HG02610 (cell line): ENCODE data around the gene SLC16A9.
A peak's percentile ranks its signal among the peaks of the same experiment; 100 is the strongest.

Experiments used
- ATAC-seq: cut with Tn5 transposase; IDR thresholded peaks from one replicate; pipeline ENCODE4 v1.9.1; 2021; ENCODE audit warnings: mild to moderate bottlenecking, moderate library complexity; ENCODE audit not compliant: unreplicated experiment

Gene SLC16A9

DNA sequence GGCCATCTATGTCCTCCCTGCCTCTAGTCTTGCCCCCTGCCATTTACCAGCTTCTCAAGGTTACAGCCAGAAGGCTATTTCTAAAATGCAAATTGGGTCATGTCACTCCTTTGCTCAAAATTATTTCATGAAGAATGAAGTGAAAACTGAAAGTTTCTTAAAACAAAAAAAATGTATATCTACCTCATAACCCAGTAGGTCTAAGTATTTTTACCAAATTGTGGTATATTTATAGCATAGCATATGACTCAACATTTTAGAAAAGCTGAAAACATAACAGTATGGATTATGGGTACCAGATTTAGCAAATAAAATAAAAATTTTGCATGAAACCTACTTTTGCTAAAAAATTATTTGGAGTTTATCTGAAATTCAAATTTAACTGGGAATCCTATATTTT is 78.4 kb downstream of the SLC16A9 start:
- ATAC-seq: no peak

DNA sequence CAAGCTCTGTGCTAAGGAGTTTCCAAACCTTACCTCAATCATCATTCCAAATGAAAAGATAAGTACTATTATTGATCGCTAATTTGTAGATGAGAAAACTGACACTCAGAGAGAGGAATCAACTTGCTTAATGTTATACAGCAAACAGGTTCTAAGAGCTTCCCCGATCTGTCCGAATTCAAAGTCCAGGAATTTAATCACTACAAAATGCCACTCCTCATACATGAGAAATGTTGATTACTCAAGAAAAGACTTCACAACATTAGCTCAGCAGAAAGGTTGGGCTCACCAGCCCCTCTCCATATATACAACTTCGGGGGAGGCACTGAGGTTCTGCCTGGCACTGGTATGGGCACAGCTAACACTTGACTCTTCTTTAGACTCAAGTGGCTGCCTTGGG is 80.7 kb downstream of the SLC16A9 start:
- no peak for ATAC-seq

DNA sequence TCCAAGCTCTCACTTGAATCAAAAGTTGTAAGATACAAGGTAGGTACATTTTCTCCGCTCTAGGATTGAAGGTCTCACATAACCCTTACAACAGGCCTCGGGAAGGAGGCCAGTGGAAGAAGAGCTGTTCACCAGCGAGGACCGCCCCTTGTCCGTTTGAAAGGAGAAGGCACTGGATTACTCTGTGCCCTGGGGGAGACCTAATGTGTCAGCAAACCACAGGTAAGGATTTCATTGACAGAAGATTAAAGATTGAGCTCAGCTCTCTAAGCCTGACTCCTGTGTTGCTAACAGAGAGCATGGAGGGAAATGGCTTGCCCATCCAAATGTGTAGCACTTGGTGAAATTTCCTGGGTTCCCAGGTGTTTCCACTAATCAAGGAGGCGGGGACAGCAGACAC is 81.2 kb downstream of the SLC16A9 start:
- no peak for ATAC-seq

DNA sequence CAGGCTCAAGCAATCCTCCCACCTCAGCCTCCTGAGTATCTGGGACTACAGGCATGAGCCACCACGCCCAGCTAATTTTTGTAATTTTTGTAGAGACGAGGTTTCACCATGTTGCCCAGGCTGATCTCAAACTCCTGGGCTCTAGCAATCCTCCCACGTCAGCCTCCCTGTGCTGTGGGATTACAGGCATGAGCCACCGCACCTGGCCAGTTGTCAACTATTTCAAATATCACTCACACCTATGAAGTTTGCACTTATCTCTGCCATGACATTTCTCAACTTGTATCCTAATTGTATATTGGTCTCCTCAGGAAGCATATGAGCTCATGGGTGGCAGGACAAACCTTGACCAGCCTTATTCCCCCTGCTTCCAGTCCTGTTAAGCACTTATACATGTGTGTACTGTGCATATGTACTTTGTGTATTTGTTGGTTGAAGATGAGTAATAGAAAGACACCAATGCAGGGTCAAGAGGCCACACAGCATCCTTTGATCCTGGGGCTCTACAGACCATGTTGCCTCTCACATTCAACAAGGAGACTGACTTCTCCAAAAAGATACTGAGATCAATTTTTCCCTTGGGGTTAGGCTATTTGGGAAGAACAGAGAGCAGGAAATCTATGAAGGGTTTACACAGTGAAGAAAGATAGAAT is 82.2 kb downstream of the SLC16A9 start:
- no peak for ATAC-seq

DNA sequence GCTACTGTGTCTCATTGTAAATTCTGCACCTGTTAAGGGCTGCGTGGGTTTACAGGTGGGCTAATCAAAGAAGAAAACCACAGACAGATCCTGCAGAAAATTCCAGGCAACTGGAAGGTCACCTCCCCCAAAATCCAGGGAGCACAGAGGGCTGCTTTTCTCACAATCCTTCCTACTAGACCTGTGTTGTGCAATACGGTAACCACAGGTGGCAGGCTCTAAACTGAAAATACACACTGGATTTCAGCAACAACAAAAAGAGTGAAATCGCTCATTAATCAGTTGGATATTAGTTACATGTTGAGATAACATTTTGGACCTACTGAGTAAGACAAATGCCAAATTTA is 83.2 kb downstream of the SLC16A9 start:
- no peak for ATAC-seq

DNA sequence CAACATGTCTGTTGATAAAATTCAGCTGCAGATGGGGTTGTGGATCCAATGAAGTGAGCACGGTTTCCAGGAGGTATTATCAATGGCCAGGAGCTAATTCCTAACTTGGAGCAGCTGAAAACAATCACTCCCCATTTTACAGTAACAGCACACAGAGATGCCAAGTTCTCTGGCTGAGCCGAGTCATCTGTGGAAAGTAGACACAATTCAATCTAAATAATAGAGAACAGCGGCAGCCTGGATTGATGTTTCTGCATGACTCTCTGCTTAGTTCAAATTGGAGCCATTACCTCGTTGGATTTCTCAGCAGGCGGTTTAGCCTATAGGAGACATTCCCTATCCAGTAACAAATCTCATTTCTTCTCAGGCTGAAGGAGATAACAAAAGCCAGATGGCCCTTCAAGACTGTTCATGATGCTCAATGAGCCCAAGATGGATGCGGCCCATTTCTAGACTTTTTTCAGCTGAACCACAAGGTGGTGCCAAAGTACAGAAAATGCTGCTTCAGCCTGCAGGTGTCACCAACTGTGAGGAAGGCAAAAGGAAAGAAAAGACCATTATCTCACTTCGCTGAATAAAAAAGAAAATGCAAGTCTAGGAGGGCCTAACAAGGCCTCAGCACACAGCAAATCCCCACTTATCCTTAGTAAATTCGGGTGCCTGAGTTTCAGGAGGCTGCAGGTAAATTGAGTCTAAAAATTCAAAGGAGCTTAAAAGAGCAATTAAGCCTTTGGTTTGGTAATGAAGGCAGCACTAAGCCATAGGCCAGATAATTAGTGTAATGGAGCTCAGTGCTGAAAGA is 83.7 kb downstream of the SLC16A9 start:
- ATAC-seq: peak; percentile 90

DNA sequence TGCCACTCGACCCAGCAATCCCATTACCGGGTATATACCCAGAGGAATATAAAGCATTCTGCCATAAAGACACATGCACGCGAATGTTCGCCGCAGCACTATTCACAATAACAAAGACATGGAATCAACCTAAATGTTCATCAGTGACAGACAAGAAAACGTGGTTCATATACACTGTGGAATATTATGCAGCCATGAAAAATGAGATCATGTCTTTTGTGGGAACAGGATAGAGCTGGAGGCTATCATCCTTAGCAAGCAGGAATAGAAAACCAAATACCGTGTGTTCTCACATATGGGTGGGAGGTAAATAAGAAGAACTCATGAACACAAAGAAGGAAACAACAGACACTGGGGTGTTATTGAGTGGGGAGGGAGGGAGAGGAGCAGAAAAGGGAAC is 84.7 kb downstream of the SLC16A9 start:
- ATAC-seq: no peak

DNA sequence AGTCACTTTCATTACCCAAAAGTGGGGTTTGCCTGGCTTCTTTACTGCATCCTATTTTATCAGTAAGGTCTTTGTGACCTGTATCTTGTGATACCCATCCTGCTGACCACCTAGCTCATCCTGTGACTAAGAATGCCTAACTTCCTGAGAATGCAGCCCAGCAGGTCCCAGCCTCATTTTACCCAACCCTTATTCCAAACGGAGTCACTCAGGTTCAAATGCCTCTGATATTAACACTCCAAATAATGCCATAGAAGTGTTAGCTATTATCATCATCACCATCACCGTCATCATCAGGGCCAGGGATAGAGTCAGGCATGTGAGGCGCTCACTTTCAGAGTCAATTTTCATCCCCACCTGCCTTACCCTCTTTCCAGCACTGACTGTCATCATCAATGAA is 85.5 kb downstream of the SLC16A9 start:
- ATAC-seq: no peak

DNA sequence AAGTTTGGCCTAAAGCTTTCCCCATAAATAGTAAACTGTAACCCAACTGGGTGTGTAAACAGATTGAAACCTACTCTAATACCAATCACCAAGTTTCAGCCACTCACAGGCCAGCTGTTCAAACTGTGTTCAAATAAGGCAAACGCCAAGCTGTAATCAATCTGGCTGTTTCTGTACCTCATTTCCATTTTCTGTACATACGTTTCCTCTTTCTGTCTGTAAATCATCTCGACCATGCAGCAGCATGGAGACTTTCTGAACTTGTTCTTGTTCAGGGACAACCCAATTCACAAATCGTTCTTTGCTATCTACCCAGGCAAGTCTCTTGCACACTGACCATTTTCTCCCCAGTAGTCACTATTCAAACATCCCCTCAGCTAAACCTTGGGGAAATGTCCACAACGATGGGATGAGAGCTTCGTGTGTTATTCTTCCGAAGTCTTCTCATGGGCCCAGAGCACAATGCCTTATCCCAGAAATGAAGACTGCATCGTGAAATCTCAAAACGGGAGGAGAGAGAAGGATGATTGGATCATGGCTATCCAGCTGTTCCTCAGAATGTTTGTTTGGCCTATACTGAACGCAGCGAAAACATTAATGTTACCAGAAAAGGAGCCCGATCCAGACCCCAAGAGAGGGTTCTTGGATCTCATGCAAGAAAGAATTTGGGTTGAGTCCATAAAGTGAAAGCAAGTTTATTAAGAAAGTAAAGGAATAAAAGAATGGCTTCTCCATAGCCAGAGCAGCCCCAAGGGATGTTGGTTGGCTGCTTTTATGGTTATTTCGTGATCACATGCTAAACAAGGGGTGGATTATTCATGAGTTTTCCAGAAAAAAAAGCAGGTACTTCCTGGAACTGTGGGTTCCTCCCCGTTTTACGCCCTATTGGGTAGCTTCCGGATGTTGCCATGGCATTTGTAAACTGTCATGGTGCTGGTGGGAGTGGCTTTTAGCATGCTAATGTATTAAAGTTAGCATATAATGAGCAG is 86.2 kb downstream of the SLC16A9 start:
- no peak for ATAC-seq

DNA sequence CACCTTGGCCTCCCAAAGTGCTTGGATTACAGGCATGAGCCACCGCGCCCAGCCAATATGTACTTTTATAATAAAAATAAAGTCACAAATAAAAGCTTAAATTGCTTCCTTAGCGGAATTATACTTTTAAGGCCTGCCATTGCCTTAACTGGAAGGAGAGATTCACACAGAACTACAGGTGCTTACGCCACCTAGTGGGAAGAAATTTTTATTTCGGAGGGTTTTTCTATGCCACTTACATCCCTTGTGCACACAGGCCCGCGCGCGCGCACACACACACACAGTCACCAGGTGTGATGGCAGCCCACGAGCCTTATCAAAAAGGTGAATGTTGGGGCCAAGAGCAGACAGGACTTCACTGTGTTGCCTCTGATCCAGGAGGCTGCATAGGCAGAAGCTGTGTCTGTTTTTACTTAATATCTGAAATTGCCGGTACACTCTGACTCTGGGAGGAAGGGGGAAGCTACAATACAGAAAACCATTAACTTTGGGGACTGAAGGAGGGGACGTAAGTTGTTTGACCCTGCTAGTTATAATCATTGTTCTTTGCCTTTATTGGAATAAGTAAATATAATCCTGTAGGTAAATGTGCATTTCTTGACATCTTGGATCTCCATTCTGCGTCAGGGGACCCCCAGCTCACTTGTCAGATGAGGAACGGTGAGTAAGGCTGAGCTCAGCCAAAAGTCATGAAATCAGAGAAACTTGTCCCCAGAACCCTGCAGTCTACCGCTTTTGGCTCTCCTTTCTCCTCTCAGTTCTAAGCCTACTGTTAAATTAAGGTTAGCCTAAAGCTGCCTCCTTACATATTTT is 87.1 kb downstream of the SLC16A9 start:
- no peak for ATAC-seq

DNA sequence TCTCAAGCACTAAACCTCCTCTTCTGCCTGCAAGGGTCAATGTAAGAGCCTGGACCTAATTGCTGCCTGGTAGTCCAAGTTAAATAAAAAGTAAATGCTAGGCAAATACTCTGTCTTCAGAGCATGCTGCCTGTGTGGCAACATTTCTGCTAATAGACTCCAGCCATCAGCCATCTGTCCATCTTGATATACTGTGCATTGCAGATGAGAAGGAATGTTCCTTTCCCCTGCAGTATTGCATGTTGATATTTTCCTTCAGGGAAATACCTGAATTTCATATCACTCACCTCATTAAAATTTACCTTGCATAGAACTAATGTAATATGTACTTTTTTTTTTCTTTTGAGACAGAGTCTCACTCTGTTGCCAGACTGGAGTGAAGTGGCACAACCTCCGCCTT is 87.9 kb downstream of the SLC16A9 start:
- no peak for ATAC-seq

DNA sequence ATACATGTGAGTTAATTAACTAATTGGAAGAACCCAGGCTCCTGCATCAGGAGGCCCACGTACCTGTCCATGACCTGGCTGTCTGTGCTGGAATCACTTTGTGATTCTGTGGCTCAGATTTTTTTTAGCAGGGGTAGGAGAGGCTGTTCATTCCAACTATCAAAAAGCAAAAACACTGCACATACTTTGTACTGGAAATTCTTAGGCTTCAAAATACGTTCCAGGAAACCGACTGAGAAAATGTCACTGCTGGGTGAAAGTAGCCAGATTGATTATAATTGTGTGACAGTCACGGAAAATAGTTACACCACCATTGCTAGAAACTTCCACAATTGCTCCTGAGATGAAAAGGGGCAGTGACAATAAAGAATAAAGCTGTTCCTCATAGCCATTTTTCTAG is 91.0 kb downstream of the SLC16A9 start:
- no peak for ATAC-seq

DNA sequence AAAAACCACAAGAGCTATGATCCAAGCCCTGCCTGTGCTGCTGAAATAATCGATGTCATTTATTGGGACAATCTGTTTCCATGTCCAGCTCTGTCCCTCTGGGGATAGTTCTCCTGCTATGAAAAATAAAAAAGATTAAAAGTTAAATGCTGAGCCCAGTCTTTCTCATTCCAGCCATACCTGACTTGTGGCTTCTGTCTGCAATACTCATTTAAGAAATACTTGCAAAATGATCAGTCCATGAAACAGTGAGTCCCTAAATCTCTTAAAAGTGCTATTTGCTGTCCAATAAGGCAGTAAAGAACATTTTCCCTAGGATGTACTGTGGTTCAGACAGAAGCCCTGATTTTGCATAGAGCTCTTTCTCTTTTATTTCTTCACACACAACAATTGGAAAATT is 91.7 kb downstream of the SLC16A9 start:
- ATAC-seq: no peak

DNA sequence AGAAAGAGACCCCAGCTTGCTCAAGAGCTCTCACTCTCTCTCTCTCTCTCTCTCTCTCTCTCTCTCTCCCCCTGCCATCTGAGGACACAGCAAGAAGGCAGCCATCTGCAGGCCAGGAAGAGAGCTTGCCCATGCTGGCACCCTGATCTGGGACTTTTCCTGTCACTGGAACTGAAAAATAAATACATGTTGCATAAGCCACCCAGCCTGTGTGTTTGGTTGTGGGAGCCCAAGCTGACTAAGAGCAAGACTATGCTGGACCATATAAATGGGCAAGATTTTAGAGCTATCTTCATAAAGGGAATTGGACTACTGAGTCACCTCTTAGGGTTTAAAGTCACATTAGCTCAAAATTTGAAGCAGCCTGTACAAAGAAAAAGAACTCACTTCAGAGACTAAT is 98.6 kb downstream of the SLC16A9 start:
- no peak for ATAC-seq

DNA sequence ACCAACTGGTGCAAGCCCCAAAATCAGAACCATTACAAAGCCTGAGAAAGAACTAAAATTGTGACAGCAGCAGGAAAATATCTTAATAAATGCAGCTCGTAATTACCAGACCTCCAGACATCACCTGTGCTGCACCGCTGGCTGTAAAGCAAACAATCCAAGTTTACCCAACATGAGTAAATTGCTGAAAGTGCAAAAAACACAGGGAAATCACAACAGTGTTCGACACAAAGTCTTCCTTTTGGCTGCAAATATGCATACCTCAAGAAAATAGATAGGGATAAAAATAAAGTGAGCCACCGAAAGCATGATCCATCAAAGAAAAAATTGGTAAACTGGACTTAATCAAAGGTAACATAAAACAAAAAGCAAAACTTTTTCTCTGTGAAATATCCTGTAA is 101.7 kb downstream of the SLC16A9 start:
- no peak for ATAC-seq

DNA sequence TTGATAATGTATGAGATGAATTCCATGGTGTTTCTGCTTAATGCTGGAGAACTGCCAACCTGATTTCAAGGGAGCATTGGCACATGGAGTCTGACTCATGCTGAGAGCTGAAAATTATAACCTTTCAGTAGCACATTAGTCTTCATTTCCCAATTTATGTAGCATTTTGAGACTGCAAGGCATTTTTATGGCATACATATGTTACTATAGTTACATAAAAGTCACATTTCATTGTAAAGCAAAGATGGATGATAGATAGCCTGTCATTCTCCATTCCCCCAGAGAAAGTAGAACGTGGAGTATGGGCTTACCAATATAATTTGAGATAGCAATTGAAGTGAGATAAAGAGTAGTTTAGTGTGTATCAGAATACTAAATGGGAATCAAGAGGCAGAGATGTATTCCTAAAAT is 103.1 kb downstream of the SLC16A9 start:
- no peak for ATAC-seq

DNA sequence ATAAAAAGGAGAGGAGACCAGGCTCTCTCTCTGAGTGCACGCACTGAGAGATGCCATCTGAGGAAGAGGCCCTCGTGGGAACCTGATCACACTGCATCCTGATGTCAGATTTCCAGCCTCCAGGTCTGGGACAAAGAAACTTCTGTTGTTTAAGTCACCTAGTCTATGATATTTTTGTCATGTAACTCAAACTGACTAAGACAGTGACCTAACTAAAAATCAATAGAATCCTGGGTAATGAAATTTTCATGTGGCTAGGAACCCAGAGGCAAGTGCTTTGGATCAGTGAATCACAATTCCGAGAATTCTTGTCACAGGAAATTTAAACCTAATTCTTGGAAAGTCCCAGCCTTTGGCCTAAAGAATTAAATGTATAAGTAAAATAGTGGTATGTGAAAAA is 107.7 kb downstream of the SLC16A9 start:
- no peak for ATAC-seq
